GM21723 (cell line): ENCODE measurements around the gene STAP1.

ENCODE experiments used
- ATAC-seq: cut with Tn5 transposase; IDR thresholded peaks from one replicate; pipeline ENCODE4 v1.9.1; 2021; ENCODE audit warnings: mild to moderate bottlenecking, moderate library complexity; ENCODE audit not compliant: unreplicated experiment

STAP1 gene

GRCh38 chr4:67555447-67555846 is 3.1 kb upstream of the STAP1 start:
- ATAC-seq, result no peak

- no peak for ATAC-seq
These were observed 2.1 kb upstream of the STAP1 start for GRCh38 chr4:67556436-67556835.

GRCh38 chr4:67565284-67565683 is 6.8 kb downstream of the STAP1 start:
- no peak for ATAC-seq

GRCh38 chr4:67566335-67566734 is 7.8 kb downstream of the STAP1 start:
- no peak for ATAC-seq

- no peak for ATAC-seq
These were observed 10.3 kb downstream of the STAP1 start for GRCh38 chr4:67568820-67569219.

GRCh38 chr4:67570537-67570936 is 12.0 kb downstream of the STAP1 start:
- no peak for ATAC-seq

- ATAC-seq, result no peak
These were observed 13.4 kb downstream of the STAP1 start for GRCh38 chr4:67571975-67572374.

GRCh38 chr4:67573193-67573592 is 14.7 kb downstream of the STAP1 start:
- no peak for ATAC-seq

- peak; percentile 92 for ATAC-seq
These were observed 16.9 kb downstream of the STAP1 start for GRCh38 chr4:67575232-67576058.

- ATAC-seq, result no peak
These were observed 17.5 kb downstream of the STAP1 start for GRCh38 chr4:67576059-67576466.

- ATAC-seq, result peak; percentile 46
These were observed 18.0 kb downstream of the STAP1 start for GRCh38 chr4:67576538-67576937.

GRCh38 chr4:67580577-67580976 is 22.1 kb downstream of the STAP1 start:
- ATAC-seq, result peak; percentile 26

GRCh38 chr4:67581208-67581857 is 22.8 kb downstream of the STAP1 start:
- ATAC-seq, result peak; percentile 51

- no peak for ATAC-seq
These were observed 23.4 kb downstream of the STAP1 start for GRCh38 chr4:67581913-67582312.

GRCh38 chr4:67584496-67584895 is 26.0 kb downstream of the STAP1 start:
- no peak for ATAC-seq

GRCh38 chr4:67587156-67587555 is 28.6 kb downstream of the STAP1 start:
- ATAC-seq, result no peak

GRCh38 chr4:67593741-67594175 is 35.2 kb downstream of the STAP1 start:
- ATAC-seq, result no peak

- no peak for ATAC-seq
These were observed 44.9 kb downstream of the STAP1 start for GRCh38 chr4:67603310-67604028.

GRCh38 chr4:67604029-67604381 is 45.5 kb downstream of the STAP1 start:
- ATAC-seq, result no peak

- no peak for ATAC-seq
These were observed 46.2 kb downstream of the STAP1 start for GRCh38 chr4:67604749-67605148.

- ATAC-seq, result no peak
These were observed 49.5 kb downstream of the STAP1 start for GRCh38 chr4:67608027-67608426.

- no peak for ATAC-seq
These were observed 55.7 kb downstream of the STAP1 start for GRCh38 chr4:67614186-67614585.
